IMR-90 (cell line): ENCODE results near the gene CD81. TPM values are rescaled to one million over a fixed set of nuclear protein-coding genes. Genes with fewer than 3 reads are reported as not detected.

Experiments
- ATAC-seq: fragments of 200-7000 bp; cut with Tn5 transposase; 2 replicates; pipeline ENCODE4 v1.9.1; 2020; ENCODE audit warnings: low read depth, mild to moderate bottlenecking, moderate library complexity
- BruUV-seq: library from RNA; stranded (reverse); fragments of 400-500 nt; replicated peaks from 2 replicates; lab custom pipeline; 2021; lab: Mats Ljungman, UMichigan
- CTCF ChIA-PET: fragments of 300-600 bp; formaldehyde crosslinking; extraction: SDS; loops from one replicate; lab custom pipeline; 2021; ENCODE audit warnings: antibody characterized with exemption; lab: Yijun Ruan, JAX
- POLR2A ChIA-PET: fragments of 300-600 bp; sonication (Branson Sonifier 250); formaldehyde crosslinking; loops from one replicate; lab custom pipeline; 2022; ENCODE audit warnings: antibody characterized with exemption; ENCODE audit not compliant: unreplicated experiment; lab: Charles Lee
- DNase-seq: peaks from one replicate; pipeline ENCODE4 v3.0.0; 2013
- H2AFZ ChIP-seq: replicated peaks from 2 replicates; pipeline ENCODE3; 2013; ENCODE audit warnings: low read length, mild to moderate bottlenecking; ENCODE audit not compliant: poor library complexity
- H2AK5ac ChIP-seq: 2 replicates; pipeline ENCODE4 v1.6.1; 2013; ENCODE audit warnings: low read depth, low read length, inconsistent platforms
- H2AK9ac ChIP-seq: replicated peaks from 2 replicates; pipeline ENCODE3; 2013; ENCODE audit warnings: mild to moderate bottlenecking, low read depth, low read length, moderate library complexity; ENCODE audit not compliant: poor library complexity
- H2BK120ac ChIP-seq: 2 replicates; pipeline ENCODE4 v1.6.1; 2013; ENCODE audit warnings: low read depth, low read length, inconsistent platforms
- H2BK15ac ChIP-seq: 3 replicates; pipeline ENCODE4 v1.6.1; 2013; ENCODE audit warnings: low read depth, low read length, inconsistent platforms
- H2BK20ac ChIP-seq: 2 replicates; pipeline ENCODE4 v1.6.1; 2013; ENCODE audit warnings: low read depth, mild to moderate bottlenecking, inconsistent platforms, low read length, moderate library complexity
- H2BK5ac ChIP-seq: 2 replicates; pipeline ENCODE4 v1.6.1; 2013; ENCODE audit warnings: mild to moderate bottlenecking, low read depth, low read length, inconsistent platforms; ENCODE audit not compliant: poor library complexity, severe bottlenecking
- H3K14ac ChIP-seq: replicated peaks from 2 replicates; pipeline ENCODE4 v1.6.1; 2013; ENCODE audit warnings: low read depth, low read length, inconsistent platforms
- H3K18ac ChIP-seq: 2 replicates; pipeline ENCODE4 v1.6.1; 2013; ENCODE audit warnings: low read depth, low read length, control low read depth
- H3K23ac ChIP-seq: 2 replicates; pipeline ENCODE4 v1.6.1; 2013; ENCODE audit warnings: low read depth, low read length, inconsistent platforms
- H3K27ac ChIP-seq: 2 replicates; pipeline ENCODE4 v1.5.1; 2013; ENCODE audit warnings: mild to moderate bottlenecking, control low read depth, low read length; ENCODE audit not compliant: insufficient read depth
- H3K27me3 ChIP-seq: 2 replicates; pipeline ENCODE4 v1.6.1; 2013; ENCODE audit warnings: low read length; ENCODE audit not compliant: control insufficient read depth, insufficient read depth
- H3K36me3 ChIP-seq: 2 replicates; pipeline ENCODE4 v1.6.1; 2013; ENCODE audit warnings: low read length, mixed read lengths; ENCODE audit not compliant: control insufficient read depth, insufficient read depth
- H3K4ac ChIP-seq: 2 replicates; pipeline ENCODE4 v1.6.1; 2013; ENCODE audit warnings: low read depth, low read length, inconsistent platforms
- H3K4me1 ChIP-seq: 2 replicates; pipeline ENCODE4 v1.6.1; 2013; ENCODE audit warnings: low read length, mixed read lengths; ENCODE audit not compliant: control insufficient read depth, insufficient read depth
- H3K4me2 ChIP-seq: 2 replicates; pipeline ENCODE4 v1.6.1; 2013; ENCODE audit warnings: low read depth, mild to moderate bottlenecking, control low read depth, low read length, moderate library complexity
- H3K4me3 ChIP-seq: 2 replicates; pipeline ENCODE4 v1.5.1; 2013; ENCODE audit warnings: low read depth, mild to moderate bottlenecking, control low read depth, low read length, moderate library complexity; ENCODE audit not compliant: insufficient read depth
- H3K56ac ChIP-seq: 2 replicates; pipeline ENCODE4 v1.6.1; 2013; ENCODE audit warnings: low read length, inconsistent platforms; ENCODE audit not compliant: insufficient read depth; ENCODE audit errors: extremely low read depth
- H3K79me1 ChIP-seq, 2 experiments: 2 replicates each; pipeline ENCODE4 v1.6.1; 2013; ENCODE audit warnings: low read length in 2 of 2, inconsistent platforms in 1 of 2, low read depth in 1 of 2
- H3K9ac ChIP-seq: 2 replicates; pipeline ENCODE4 v1.6.1; 2013; ENCODE audit warnings: low read depth, low read length, control low read depth
- H3K9me1 ChIP-seq: 2 replicates; pipeline ENCODE4 v1.6.1; 2013; ENCODE audit warnings: low read length, inconsistent platforms; ENCODE audit not compliant: insufficient read depth
- H3K9me3 ChIP-seq: 2 replicates; pipeline ENCODE4 v1.6.1; 2013; ENCODE audit warnings: low read length; ENCODE audit not compliant: control insufficient read depth, insufficient read depth
- H4K20me1 ChIP-seq: 2 replicates; pipeline ENCODE4 v1.6.1; 2013; ENCODE audit warnings: low read length, inconsistent platforms; ENCODE audit not compliant: insufficient read depth
- H4K5ac ChIP-seq: 2 replicates; pipeline ENCODE4 v1.6.1; 2013; ENCODE audit warnings: mild to moderate bottlenecking, low read depth, low read length, control low read depth
- H4K8ac ChIP-seq, 2 experiments: 2 replicates each; pipeline ENCODE4 v1.6.1; 2013; ENCODE audit warnings: low read depth in 2 of 2, low read length in 2 of 2, control low read depth in 1 of 2, inconsistent platforms in 1 of 2
- H4K91ac ChIP-seq: 2 replicates; pipeline ENCODE4 v1.6.1; 2013; ENCODE audit warnings: low read depth, low read length, inconsistent platforms; ENCODE audit not compliant: insufficient read depth
- BHLHE40 ChIP-seq: fragments of 150-350 bp; IDR thresholded peaks from 2 replicates; pipeline ENCODE4 v1.6.1; 2016; ENCODE audit warnings: mild to moderate bottlenecking, low read depth, low read length
- CHD1 ChIP-seq: IDR thresholded peaks from 2 replicates; pipeline ENCODE4 v1.6.1; 2012; ENCODE audit warnings: low read depth, low read length, improper control_type of control experiment
- FOS ChIP-seq: fragments of 150-350 bp; IDR thresholded peaks from 2 replicates; pipeline ENCODE4 v1.6.1; 2016; ENCODE audit warnings: low read depth, low read length
- MXI1 ChIP-seq: IDR thresholded peaks from 2 replicates; pipeline ENCODE4 v1.6.1; 2012; ENCODE audit warnings: low read depth, mild to moderate bottlenecking, low read length, moderate library complexity, borderline replicate concordance
- NFE2L2 ChIP-seq: fragments of 150-350 bp; IDR thresholded peaks from 2 replicates; pipeline ENCODE4 v1.6.1; 2016; ENCODE audit warnings: low read depth, mild to moderate bottlenecking, low read length
- RAD21 ChIP-seq: IDR thresholded peaks from 2 replicates; pipeline ENCODE4 v1.6.1; 2012; ENCODE audit warnings: low read length, improper control_type of control experiment
- RFX5 ChIP-seq: IDR thresholded peaks from 2 replicates; pipeline ENCODE4 v1.8.0; 2012; ENCODE audit warnings: low read depth, mild to moderate bottlenecking, low read length, moderate library complexity
- WGBS, 2 experiments: methylation state at CpG; one replicate each; pipeline versions ENCODE4 v1.1.5 to v1.1.7; 2013; ENCODE audit warnings: missing lambda C conversion rate in 2 of 2; ENCODE audit not compliant: insufficient read length in 1 of 2; ENCODE audit errors: extremely low coverage in 2 of 2; 5-methylcytosine and 5-hydroxymethylcytosine counted together
- dilution Hi-C: fragments of 300-500 bp; cut with HindIII; formaldehyde crosslinking; loops from one replicate; pipeline ENCODE4 v1.14.3; 2018; ENCODE audit warnings: low sequenced_read_pairs; ENCODE audit not compliant: unreplicated experiment
- in situ Hi-C: fragments of 300-500 bp; cut with MboI; formaldehyde crosslinking; loops from 3 replicates; pipeline ENCODE4 v1.14.3; 2019; ENCODE audit warnings: low sequenced_read_pairs, inconsistent platforms, mixed read lengths
- intact Hi-C: fragments of 100-400 bp; cut with micrococcal nuclease; formaldehyde crosslinking; loops from 2 replicates; pipeline ENCODE4 v1.10.0; 2022
- polyA plus RNA-seq, 3 experiments: library from polyadenylated mRNA; depleted of rRNA; stranded (reverse); fragments of >200 nt; gene quantifications; 2 replicates each; pipeline ENCODE4 v1.2.3, GENCODE V29; 2012; ENCODE audit warnings: low replicate concordance in 1 of 3
- total RNA-seq: library from RNA; depleted of rRNA; stranded (reverse); fragments of >200 nt; gene quantifications from 2 replicates; pipeline ENCODE4 v1.2.3, GENCODE V29; 2012

The CD81 gene
- total and polyA plus RNA-seq, 2 of the 4 experiments (the other 2 are of a cell fraction): 159 to 689 TPM

- no peak for ATAC-seq
- Histone ChIP-seq H3K56ac (no peak overlapping the region), H2AK5ac (no peak overlapping the region), H3K4me1 (no peaks in the 10 kb centered on the region), H3K79me1 (0 out of 4 replicates have a peak, but pooled peaks cover 0 to 3% of the 10 kb centered on the region in 2 experiments), H2AK9ac (no peak overlapping the region), H3K4me3 (no peak overlapping the region), H4K20me1 (no peaks in the 10 kb centered on the region), H3K9me3 (no peaks in the 10 kb centered on the region), H3K4ac (no peak overlapping the region), H4K8ac (no peak overlapping the region), H3K9ac (no peak overlapping the region), H2BK20ac (no peak overlapping the region), H3K23ac (no peak overlapping the region), H2BK5ac (no peak overlapping the region), H3K14ac (no peak overlapping the region), H3K27ac (no peak overlapping the region), H2BK15ac (no peak overlapping the region), H4K5ac (no peak overlapping the region), H3K18ac (no peak overlapping the region), H2AFZ (no peak overlapping the region), H3K36me3 (peaks cover 3% of the 10 kb centered on the region; the same call in 1 of the 2 replicates), H4K91ac (no peak overlapping the region), H3K27me3 (peaks cover 21% of the 10 kb centered on the region), H3K4me2 (no peak overlapping the region), H2BK120ac (no peak overlapping the region), H3K9me1 (no peaks in the 10 kb centered on the region)
- TF ChIP-seq MXI1 (no peak), CHD1 (no peak), BHLHE40 (no peak), FOS (no peak), NFE2L2 (no peak), RFX5 (no peak), RAD21 (no peak)
- dilution Hi-C loops (no loop called here), in situ Hi-C loops (no loop called here), intact Hi-C loops (no loop called here)
- ChIA-PET CTCF (no interaction called here), POLR2A (no interaction called here)
- no TSS peak for BruUV-seq
- no CpG with 5 or more reads among the region's 11 CpGs for WGBS, 2 experiments
- no peak for DNase-seq
Observed at GRCh38 chr11:2408671-2409070, 31.6 kb downstream of the CD81 start.
